Measurements from ENCODE around the gene ALG6.

Gene ALG6

DNA sequence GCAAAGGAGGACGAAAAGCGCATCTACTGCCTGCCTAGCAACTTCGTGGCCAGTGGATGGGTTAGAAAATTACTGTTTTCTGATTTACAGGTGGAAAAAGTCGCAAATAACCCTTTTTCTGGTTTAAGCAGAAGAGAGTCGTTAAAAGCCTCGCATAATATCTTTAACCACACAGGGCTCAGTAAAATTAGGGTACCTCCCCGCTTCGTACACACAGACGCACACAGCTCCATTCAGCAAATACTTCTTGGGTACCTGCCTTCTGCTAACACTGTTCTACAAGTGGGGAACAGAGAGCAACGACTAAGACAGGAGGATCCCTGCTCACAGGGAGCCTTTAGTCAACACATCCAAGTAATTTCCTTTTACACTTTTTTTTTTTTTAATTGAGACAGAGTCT, 704 bp downstream of the ALG6 start:
- DNase-seq (ENCODE audit: low read depth), result no peak
- TF ChIP-seq, protein P1, sequence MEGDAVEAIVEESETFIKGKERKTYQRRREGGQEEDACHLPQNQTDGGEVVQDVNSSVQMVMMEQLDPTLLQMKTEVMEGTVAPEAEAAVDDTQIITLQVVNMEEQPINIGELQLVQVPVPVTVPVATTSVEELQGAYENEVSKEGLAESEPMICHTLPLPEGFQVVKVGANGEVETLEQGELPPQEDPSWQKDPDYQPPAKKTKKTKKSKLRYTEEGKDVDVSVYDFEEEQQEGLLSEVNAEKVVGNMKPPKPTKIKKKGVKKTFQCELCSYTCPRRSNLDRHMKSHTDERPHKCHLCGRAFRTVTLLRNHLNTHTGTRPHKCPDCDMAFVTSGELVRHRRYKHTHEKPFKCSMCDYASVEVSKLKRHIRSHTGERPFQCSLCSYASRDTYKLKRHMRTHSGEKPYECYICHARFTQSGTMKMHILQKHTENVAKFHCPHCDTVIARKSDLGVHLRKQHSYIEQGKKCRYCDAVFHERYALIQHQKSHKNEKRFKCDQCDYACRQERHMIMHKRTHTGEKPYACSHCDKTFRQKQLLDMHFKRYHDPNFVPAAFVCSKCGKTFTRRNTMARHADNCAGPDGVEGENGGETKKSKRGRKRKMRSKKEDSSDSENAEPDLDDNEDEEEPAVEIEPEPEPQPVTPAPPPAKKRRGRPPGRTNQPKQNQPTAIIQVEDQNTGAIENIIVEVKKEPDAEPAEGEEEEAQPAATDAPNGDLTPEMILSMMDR (IDR thresholded peaks at IDR 0.05; ENCODE audit: low read depth, low read length, missing control alignments), result no peak
- in situ Hi-C loops (cut with HindIII; ENCODE audit: low sequenced_read_pairs), result no loop called here
- peak overlapping the region; percentile 98 for H3K4me3 ChIP-seq (ENCODE audit: low read depth, low read length)

DNA sequence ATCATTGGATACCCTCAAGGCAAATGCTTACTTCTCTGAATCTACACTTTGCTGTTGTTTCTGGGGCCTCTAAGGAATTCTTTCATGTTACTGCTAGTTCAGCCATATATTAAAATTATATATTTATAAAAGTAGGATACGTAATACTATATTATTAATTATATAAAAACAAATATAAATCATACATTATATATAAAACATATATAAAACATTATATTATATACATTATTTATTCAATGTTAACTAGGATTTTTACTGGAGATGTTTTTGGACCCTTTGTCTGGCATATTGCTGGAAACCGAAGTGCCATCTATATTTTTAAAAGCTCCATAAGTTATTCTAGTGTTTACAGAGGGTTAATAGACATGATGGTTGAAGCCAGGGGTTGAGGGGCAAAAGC, 12.2 kb downstream of the ALG6 start:
- H3K4me3 ChIP-seq (ENCODE audit: low read depth, low read length), result no peak overlapping the region
- TF ChIP-seq, protein P1 (IDR thresholded peaks at IDR 0.05; ENCODE audit: low read depth, low read length, missing control alignments), result no peak
- in situ Hi-C loops (cut with HindIII; ENCODE audit: low sequenced_read_pairs), result no loop called here
- no peak for DNase-seq (ENCODE audit: low read depth)

DNA sequence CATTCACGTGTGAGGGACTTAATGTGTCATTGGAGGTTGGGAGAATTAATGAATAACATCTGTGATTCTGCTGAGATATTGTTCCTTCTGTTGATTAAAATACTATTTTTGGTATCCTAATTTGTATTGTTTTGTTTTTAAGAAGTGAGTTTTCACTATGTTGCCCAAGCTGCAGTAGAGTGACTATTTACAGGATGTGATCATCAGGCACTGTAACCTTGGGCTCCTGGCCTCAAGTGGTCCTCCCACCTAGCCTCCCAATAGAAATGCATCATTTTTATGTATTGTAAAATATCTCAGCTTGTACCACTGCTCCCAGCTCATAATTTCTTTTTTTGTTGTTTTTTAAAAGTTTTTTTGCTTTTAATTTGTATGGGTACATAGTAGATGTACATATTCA, 14.3 kb downstream of the ALG6 start:
- TF ChIP-seq, protein P1 (IDR thresholded peaks at IDR 0.05; ENCODE audit: low read depth, low read length, missing control alignments), result no peak
- in situ Hi-C loops (cut with HindIII; ENCODE audit: low sequenced_read_pairs), result no loop called here
- DNase-seq (ENCODE audit: low read depth), result no peak
- no peak overlapping the region for H3K4me3 ChIP-seq (ENCODE audit: low read depth, low read length)

DNA sequence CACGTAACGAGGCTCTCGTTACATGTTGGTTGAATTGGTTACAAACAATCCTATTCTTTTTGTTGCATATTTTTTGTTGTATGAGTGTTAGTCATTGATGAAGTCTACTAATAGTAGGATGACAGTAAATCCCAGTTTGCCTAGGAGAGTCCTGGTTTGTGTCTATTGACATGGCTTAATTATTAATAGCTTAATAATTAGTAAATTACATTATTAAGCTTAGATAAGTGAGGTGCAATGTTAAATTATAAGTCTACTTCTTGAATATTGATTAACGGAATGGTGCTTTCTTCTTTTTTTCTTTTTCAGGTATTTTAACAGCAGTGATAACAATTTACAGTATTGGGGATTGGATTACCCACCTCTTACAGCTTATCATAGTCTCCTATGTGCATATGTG, 34.5 kb downstream of the ALG6 start:
- TF ChIP-seq, protein P1 (IDR thresholded peaks at IDR 0.05; ENCODE audit: low read depth, low read length, missing control alignments), result no peak
- H3K4me3 ChIP-seq (ENCODE audit: low read depth, low read length), result no peak overlapping the region
- in situ Hi-C loops (cut with HindIII; ENCODE audit: low sequenced_read_pairs), result no loop called here
- DNase-seq (ENCODE audit: low read depth), result no peak

DNA sequence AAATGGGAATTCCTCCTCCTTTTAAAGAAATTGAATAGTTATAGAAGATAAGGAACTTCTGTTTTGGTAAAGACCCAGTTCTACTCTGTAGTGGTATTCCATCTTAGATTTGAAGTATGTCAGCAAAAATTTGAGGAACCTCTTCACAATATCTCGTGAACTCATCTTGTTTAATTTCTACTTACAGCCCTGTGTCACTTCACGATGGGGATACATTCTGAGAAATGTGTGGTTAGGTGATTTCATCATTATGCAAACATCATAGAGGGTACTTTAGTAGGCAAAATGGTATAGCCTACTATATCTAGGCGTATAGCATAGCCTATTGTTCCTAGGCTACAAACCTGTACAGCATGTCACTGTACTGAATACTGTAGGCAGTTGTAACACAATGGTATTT, 36.0 kb downstream of the ALG6 start:
- TF ChIP-seq, protein P1 (IDR thresholded peaks at IDR 0.05; ENCODE audit: low read depth, low read length, missing control alignments), result no peak
- no peak for DNase-seq (ENCODE audit: low read depth)
- no peak overlapping the region for H3K4me3 ChIP-seq (ENCODE audit: low read depth, low read length)
- in situ Hi-C loops (cut with HindIII; ENCODE audit: low sequenced_read_pairs), result no loop called here

DNA sequence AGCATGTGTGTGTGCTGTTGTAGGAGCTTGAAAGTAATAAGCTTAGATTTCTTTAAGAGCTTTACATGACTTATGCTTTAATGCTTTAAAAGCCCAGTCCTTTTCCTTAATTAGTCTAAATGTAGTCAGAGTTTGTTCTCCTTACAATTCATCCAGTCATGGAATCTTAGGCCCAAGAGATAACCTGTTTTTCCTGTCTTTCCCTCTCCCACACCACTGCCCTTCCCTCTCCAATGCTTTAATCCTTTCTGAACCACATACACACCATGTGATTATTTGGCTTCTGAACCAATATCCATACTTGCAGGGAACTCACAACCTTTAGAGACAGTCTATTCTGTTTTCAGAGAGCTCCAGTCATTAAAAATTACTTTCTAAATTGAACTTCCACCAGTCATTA, 37.6 kb downstream of the ALG6 start:
- TF ChIP-seq, protein P1 (IDR thresholded peaks at IDR 0.05; ENCODE audit: low read depth, low read length, missing control alignments), result no peak
- no peak overlapping the region for H3K4me3 ChIP-seq (ENCODE audit: low read depth, low read length)
- in situ Hi-C loops (cut with HindIII; ENCODE audit: low sequenced_read_pairs), result no loop called here
- no peak for DNase-seq (ENCODE audit: low read depth)

DNA sequence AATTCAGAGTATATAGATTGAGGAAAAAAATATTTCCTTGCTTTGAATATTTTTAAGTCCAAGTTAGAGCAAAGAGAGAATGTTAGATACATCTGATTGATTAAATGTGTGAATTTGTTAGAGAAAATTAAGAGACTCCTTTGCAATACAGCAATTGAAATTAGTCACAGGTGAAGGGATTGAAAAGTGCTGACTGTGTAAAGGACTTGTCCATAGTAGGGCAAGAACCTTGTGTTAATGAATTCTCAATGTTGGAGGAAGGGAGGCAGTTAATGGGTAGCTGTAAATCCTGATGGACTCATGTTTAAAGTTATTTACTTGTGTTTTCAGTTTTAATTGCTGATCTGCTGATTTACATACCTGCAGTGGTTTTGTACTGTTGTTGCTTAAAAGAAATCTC, 38.6 kb downstream of the ALG6 start:
- TF ChIP-seq, protein P1 (IDR thresholded peaks at IDR 0.05; ENCODE audit: low read depth, low read length, missing control alignments), result no peak
- no peak overlapping the region for H3K4me3 ChIP-seq (ENCODE audit: low read depth, low read length)
- no peak for DNase-seq (ENCODE audit: low read depth)
- in situ Hi-C loops (cut with HindIII; ENCODE audit: low sequenced_read_pairs), result no loop called here

Measured in astrocyte of the cerebellum (primary cell).